Loucy (cell line): Measurements from ENCODE around the gene NCAM1.
"Not testable (repeated sequence)": the region's sequence is repeated elsewhere in the genome, so short reads cannot be mapped to it uniquely, and the experiment has no call there.

Experiments
- H2AFZ ChIP-seq: fragments of 200-600 bp; sonication (generic); 2 replicates; pipeline ENCODE4 v1.6.0; 2016; ENCODE audit warnings: antibody characterized with exemption, mild to moderate bottlenecking, low read length, moderate library complexity
- H3F3A ChIP-seq: fragments of 200-600 bp; 2 replicates; pipeline ENCODE4 v1.6.0; 2016; ENCODE audit warnings: antibody characterized with exemption, low read depth, mild to moderate bottlenecking
- H3K27me3 ChIP-seq: fragments of 200-600 bp; sonication (generic); 2 replicates; pipeline ENCODE4 v1.6.1; 2014; ENCODE audit warnings: low read length, mild to moderate bottlenecking; ENCODE audit not compliant: insufficient read depth, poor library complexity, severe bottlenecking
- H3K36me3 ChIP-seq: fragments of 200-600 bp; sonication (generic); 2 replicates; pipeline ENCODE4 v1.6.1; 2016; ENCODE audit warnings: low read length; ENCODE audit not compliant: insufficient read depth
- H3K4me1 ChIP-seq: fragments of 200-600 bp; sonication (generic); 2 replicates; pipeline ENCODE4 v1.5.1; 2014; ENCODE audit warnings: low read length, mild to moderate bottlenecking; ENCODE audit not compliant: insufficient read depth, poor library complexity, severe bottlenecking
- H3K4me2 ChIP-seq: fragments of 200-600 bp; sonication (generic); 2 replicates; pipeline ENCODE4 v1.6.0; 2014; ENCODE audit warnings: antibody characterized with exemption, low read length, low read depth, mild to moderate bottlenecking; ENCODE audit not compliant: poor library complexity, severe bottlenecking
- H3K4me3 ChIP-seq: fragments of 200-600 bp; sonication (generic); 2 replicates; pipeline ENCODE4 v1.5.1; 2014; ENCODE audit warnings: low read length, mild to moderate bottlenecking, mixed read lengths; ENCODE audit not compliant: poor library complexity, severe bottlenecking
- H3K79me2 ChIP-seq: fragments of 200-600 bp; sonication (generic); 2 replicates; pipeline ENCODE4 v1.6.1; 2014; ENCODE audit warnings: low read length; ENCODE audit not compliant: insufficient read depth
- H3K9ac ChIP-seq: fragments of 200-600 bp; sonication (generic); 2 replicates; pipeline ENCODE4 v1.6.0; 2014; ENCODE audit warnings: mild to moderate bottlenecking, low read depth, low read length, moderate library complexity; ENCODE audit not compliant: poor library complexity, severe bottlenecking
- H3K9me2 ChIP-seq: fragments of 200-600 bp; sonication (generic); replicated peaks from 2 replicates; pipeline ENCODE4 v1.6.1; 2016; ENCODE audit warnings: low read depth, low read length, mixed read lengths
- H3K9me3 ChIP-seq: fragments of 200-600 bp; sonication (generic); 2 replicates; pipeline ENCODE4 v1.6.1; 2014; ENCODE audit warnings: mild to moderate bottlenecking, antibody characterized with exemption, low read length, low read depth; ENCODE audit not compliant: insufficient read depth
- H4K20me1 ChIP-seq: fragments of 200-600 bp; sonication (generic); 2 replicates; pipeline ENCODE4 v1.6.0; 2014; ENCODE audit warnings: antibody characterized with exemption, low read length, mild to moderate bottlenecking; ENCODE audit not compliant: insufficient read depth, poor library complexity, severe bottlenecking
- EZH2phosphoT487 ChIP-seq: fragments of 200-600 bp; IDR thresholded peaks from 2 replicates; pipeline ENCODE4 v1.6.1; 2018; ENCODE audit warnings: antibody characterized with exemption, mild to moderate bottlenecking, moderate library complexity, borderline replicate concordance
- TF ChIP-seq, protein P1 (sequence below): fragments of 200-600 bp; sonication (generic); conservative IDR thresholded peaks from 2 replicates; pipeline ENCODE4 v1.5.1; 2014; ENCODE audit warnings: mild to moderate bottlenecking, antibody characterized with exemption, low read length

The NCAM1 gene

DNA sequence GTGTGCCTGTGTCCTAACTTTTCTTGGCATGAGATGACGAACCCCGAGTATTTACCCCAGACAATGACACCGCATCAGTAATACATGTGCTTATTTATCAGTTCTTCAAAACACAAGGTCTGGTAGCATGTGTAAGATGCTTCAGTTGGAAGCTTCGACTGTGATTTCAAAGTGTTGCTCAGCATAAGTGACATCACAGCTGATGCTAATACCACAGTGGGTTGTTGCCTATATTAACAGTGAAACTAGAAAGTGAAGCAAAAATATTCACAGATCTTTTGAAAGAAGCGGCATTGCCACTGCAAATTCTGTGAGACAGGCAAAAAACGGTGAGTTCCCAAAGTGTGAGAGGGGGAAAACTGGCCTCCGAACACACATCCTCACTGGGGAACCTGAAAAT is 334.8 kb downstream of the NCAM1 start:
- H3F3A ChIP-seq = no peaks in the 10 kb centered on the region
- H3K9ac ChIP-seq = no peak overlapping the region
- H3K79me2 ChIP-seq = no peaks in the 10 kb centered on the region
- H3K4me2 ChIP-seq = no peak overlapping the region
- TF ChIP-seq, protein P1, sequence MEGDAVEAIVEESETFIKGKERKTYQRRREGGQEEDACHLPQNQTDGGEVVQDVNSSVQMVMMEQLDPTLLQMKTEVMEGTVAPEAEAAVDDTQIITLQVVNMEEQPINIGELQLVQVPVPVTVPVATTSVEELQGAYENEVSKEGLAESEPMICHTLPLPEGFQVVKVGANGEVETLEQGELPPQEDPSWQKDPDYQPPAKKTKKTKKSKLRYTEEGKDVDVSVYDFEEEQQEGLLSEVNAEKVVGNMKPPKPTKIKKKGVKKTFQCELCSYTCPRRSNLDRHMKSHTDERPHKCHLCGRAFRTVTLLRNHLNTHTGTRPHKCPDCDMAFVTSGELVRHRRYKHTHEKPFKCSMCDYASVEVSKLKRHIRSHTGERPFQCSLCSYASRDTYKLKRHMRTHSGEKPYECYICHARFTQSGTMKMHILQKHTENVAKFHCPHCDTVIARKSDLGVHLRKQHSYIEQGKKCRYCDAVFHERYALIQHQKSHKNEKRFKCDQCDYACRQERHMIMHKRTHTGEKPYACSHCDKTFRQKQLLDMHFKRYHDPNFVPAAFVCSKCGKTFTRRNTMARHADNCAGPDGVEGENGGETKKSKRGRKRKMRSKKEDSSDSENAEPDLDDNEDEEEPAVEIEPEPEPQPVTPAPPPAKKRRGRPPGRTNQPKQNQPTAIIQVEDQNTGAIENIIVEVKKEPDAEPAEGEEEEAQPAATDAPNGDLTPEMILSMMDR = no peak
- TF ChIP-seq EZH2phosphoT487 = no peak
- H3K4me1 ChIP-seq = no peaks in the 10 kb centered on the region
- no peak overlapping the region for H2AFZ ChIP-seq
- no peaks in the 10 kb centered on the region for H3K27me3 ChIP-seq
- no peak overlapping the region for H3K4me3 ChIP-seq
- no peaks in the 10 kb centered on the region for H4K20me1 ChIP-seq
- H3K9me3 ChIP-seq = no peaks in the 10 kb centered on the region
- H3K9me2 ChIP-seq = no peaks in the 10 kb centered on the region
- H3K36me3 ChIP-seq = no peaks in the 10 kb centered on the region

- Histone ChIP-seq H3K27me3 (no peaks in the 10 kb centered on the region), H3K9me3 (no peaks in the 10 kb centered on the region), H4K20me1 (no peaks in the 10 kb centered on the region), H3K79me2 (no peaks in the 10 kb centered on the region), H3K4me2 (no peak overlapping the region), H3K9ac (no peak overlapping the region), H3K9me2 (no peaks in the 10 kb centered on the region), H3K4me1 (no peaks in the 10 kb centered on the region), H3K36me3 (no peaks in the 10 kb centered on the region), H2AFZ (no peak overlapping the region), H3F3A (no peaks in the 10 kb centered on the region), H3K4me3 (no peak overlapping the region)
- TF ChIP-seq EZH2phosphoT487 = no peak
- TF ChIP-seq, protein P1 = no peak
Measured at GRCh38 chr11:113296447-113297205, 335.4 kb downstream of the NCAM1 start.

- not testable (repeated sequence) for H3K9ac ChIP-seq, H3K9me2 ChIP-seq, H4K20me1 ChIP-seq, H3K36me3 ChIP-seq, H2AFZ ChIP-seq, H3F3A ChIP-seq, H3K4me3 ChIP-seq, H3K4me1 ChIP-seq, H3K9me3 ChIP-seq, H3K4me2 ChIP-seq, H3K27me3 ChIP-seq, H3K79me2 ChIP-seq
Measured at GRCh38 chr11:113298496-113298895, 337.3 kb downstream of the NCAM1 start.

- H3K4me2 ChIP-seq = no peak overlapping the region
- no peak overlapping the region for H3K4me3 ChIP-seq
- TF ChIP-seq EZH2phosphoT487 = no peak
- TF ChIP-seq, protein P1 = no peak
- H3K4me1 ChIP-seq = no peaks in the 10 kb centered on the region
- H2AFZ ChIP-seq = no peak overlapping the region
- H3K9me2 ChIP-seq = no peaks in the 10 kb centered on the region
- no peaks in the 10 kb centered on the region for H4K20me1 ChIP-seq
- no peaks in the 10 kb centered on the region for H3F3A ChIP-seq
- no peaks in the 10 kb centered on the region for H3K9me3 ChIP-seq
- no peaks in the 10 kb centered on the region for H3K36me3 ChIP-seq
- no peak overlapping the region for H3K9ac ChIP-seq
- H3K79me2 ChIP-seq = no peaks in the 10 kb centered on the region
- H3K27me3 ChIP-seq = no peaks in the 10 kb centered on the region
Measured at GRCh38 chr11:113304916-113305315, 343.7 kb downstream of the NCAM1 start.
